K562 (cell line): ENCODE measurements around the gene UBASH3A. TPM values are rescaled to one million over a fixed set of nuclear protein-coding genes. Genes with fewer than 3 reads are reported as not detected.

Source experiments
- ATAC-seq: fragments of 200-7000 bp; cut with Tn5 transposase; 3 replicates; pipeline ENCODE4 v1.9.1; 2020; ENCODE audit warnings: moderate library complexity
- BruUV-seq: library from RNA; stranded (reverse); fragments of 400-500 nt; replicated peaks from 2 replicates; lab custom pipeline; 2021; lab: Mats Ljungman, UMichigan
- CTCF ChIA-PET: fragments of 300-600 bp; formaldehyde crosslinking; extraction: SDS; loops from one replicate; lab custom pipeline; 2021; ENCODE audit warnings: low intra/inter-chr PET ratio; lab: Yijun Ruan, JAX
- POLR2A ChIA-PET: fragments of 300-600, 350-650 bp; sonication (Branson Sonifier 250); formaldehyde crosslinking; extraction: SDS; loops from one replicate; lab custom pipeline; 2021; ENCODE audit warnings: antibody characterized with exemption, inconsistent platforms; lab: Yijun Ruan, JAX
- DNase-seq, 4 experiments: peaks; one replicate each; pipeline versions ENCODE4 v3.0.0 to v3.0.0-alpha.2; 2011 to 2018; ENCODE audit warnings: low spot score in 3 of 4, mixed read lengths in 3 of 4; ENCODE audit errors: extremely low read depth in 1 of 4
- FAIRE-seq: peaks from 2 replicates; lab custom pipeline; 2011; peaks lifted over from hg19 to GRCh38; lab: Jason Lieb, UNC
- H2AFZ ChIP-seq: 2 replicates; pipeline ENCODE4 v1.6.0; 2011; ENCODE audit warnings: low read depth, low read length, control low read depth, inconsistent platforms
- H3K27ac ChIP-seq: fragments of 200-600 bp; 3 replicates; pipeline ENCODE4 v1.8.0; 2011; ENCODE audit warnings: low read depth, mild to moderate bottlenecking, control low read depth, inconsistent platforms, low read length, moderate library complexity, mixed read lengths; ENCODE audit errors: extremely low read depth
- H3K27me3 ChIP-seq, 2 experiments: fragments of 300-600 bp in 1 of 2; 2 replicates in 1 of 2; 3 replicates in 1 of 2; pipeline versions ENCODE4 v1.6.0 to v1.8.0; 2011; ENCODE audit warnings: inconsistent platforms in 2 of 2, low read length in 2 of 2, mild to moderate bottlenecking in 1 of 2, mixed read lengths in 1 of 2, moderate library complexity in 1 of 2; ENCODE audit not compliant: control insufficient read depth in 2 of 2, insufficient read depth in 2 of 2
- H3K36me3 ChIP-seq: fragments of 300-600 bp; 3 replicates; pipeline ENCODE4 v1.8.0; 2011; ENCODE audit warnings: mild to moderate bottlenecking, low read length, inconsistent platforms; ENCODE audit not compliant: control insufficient read depth, insufficient read depth
- H3K4me1 ChIP-seq, 2 experiments: fragments of 200-600 bp in 1 of 2; replicated peaks in 1 of 2; 2 replicates in 1 of 2; 3 replicates in 1 of 2; pipeline versions ENCODE4 v1.5.1 to v1.8.0; 2011; ENCODE audit warnings: inconsistent platforms in 2 of 2, low read length in 2 of 2, mild to moderate bottlenecking in 1 of 2, mixed read lengths in 1 of 2, moderate library complexity in 1 of 2; ENCODE audit not compliant: control insufficient read depth in 2 of 2, insufficient read depth in 2 of 2
- H3K4me2 ChIP-seq: 2 replicates; pipeline ENCODE4 v1.6.1; 2011; ENCODE audit warnings: low read length, control low read depth, inconsistent platforms, mixed read lengths; ENCODE audit not compliant: insufficient read depth
- H3K4me3 ChIP-seq: fragments of 200-600 bp; sonication (generic), shearing (Covaris generic); 2 replicates; pipeline ENCODE4 v1.5.1; 2016; ENCODE audit warnings: control low read depth, inconsistent platforms
- H3K79me2 ChIP-seq: fragments of 200-600 bp; 3 replicates; pipeline ENCODE4 v1.8.0; 2011; ENCODE audit warnings: low read length, inconsistent platforms; ENCODE audit not compliant: control insufficient read depth, insufficient read depth
- H3K9ac ChIP-seq, 2 experiments: 2 replicates each; pipeline versions ENCODE4 v1.6.0 to v1.6.1; 2011; ENCODE audit warnings: low read depth in 2 of 2, low read length in 2 of 2, control low read depth in 1 of 2, inconsistent platforms in 1 of 2, mild to moderate bottlenecking in 1 of 2, mixed read lengths in 1 of 2; ENCODE audit not compliant: insufficient read depth in 1 of 2
- H3K9me1 ChIP-seq: one replicate; pipeline ENCODE4 v1.6.0; 2011; ENCODE audit warnings: inconsistent platforms, mild to moderate bottlenecking, low read length, moderate library complexity; ENCODE audit not compliant: control insufficient read depth, insufficient read depth
- H3K9me3 ChIP-seq: replicated peaks from 2 replicates; pipeline ENCODE4 v1.5.1; 2011; ENCODE audit warnings: low read depth, low read length, inconsistent platforms; ENCODE audit not compliant: control insufficient read depth, insufficient read depth
- H4K20me1 ChIP-seq: replicated peaks from 2 replicates; pipeline ENCODE4 v1.6.1; 2011; ENCODE audit warnings: low read length, inconsistent platforms, mixed read lengths; ENCODE audit not compliant: control insufficient read depth, insufficient read depth
- HNRNPLL ChIP-seq: fragments of 200-400 bp; formaldehyde crosslinking; IDR thresholded peaks from 2 replicates; pipeline ENCODE4 v1.6.1; 2017; ENCODE audit warnings: low read length, low read depth, mild to moderate bottlenecking; ENCODE audit not compliant: poor library complexity, severe bottlenecking
- NR2C2 ChIP-seq, 2 experiments: fragments of 200-800 bp in 1 of 2; sonication (Bioruptor generic) in 1 of 2; sonication (generic) in 1 of 2; formaldehyde crosslinking in 1 of 2; IDR thresholded peaks; 2 replicates each; pipeline versions ENCODE4 v1.6.1 to v1.8.0; 2016 to 2022; ENCODE audit warnings: mild to moderate bottlenecking in 1 of 2, missing compliant biosample characterization in 1 of 2, missing genetic modification characterization in 1 of 2, missing genetic modification reagents in 1 of 2
- SUPT5H ChIP-seq: fragments of 450-650 bp; IDR thresholded peaks from 2 replicates; pipeline ENCODE4 v1.6.1; 2016
- TEAD1 ChIP-seq, 2 experiments: fragments of 450-650 bp in 1 of 2; sonication (generic) in 1 of 2; formaldehyde crosslinking; IDR thresholded peaks; 2 replicates each; pipeline versions ENCODE4 v1.4.0 to v1.8.0; 2020 to 2022; ENCODE audit warnings: mild to moderate bottlenecking in 2 of 2, missing genetic modification reagents in 1 of 2
- ZBTB34 ChIP-seq: fragments of 250-450 bp; sonication (Bioruptor Pico); IDR thresholded peaks from 2 replicates; pipeline ENCODE4 v1.8.0; 2021; ENCODE audit warnings: mild to moderate bottlenecking, moderate library complexity
- WGBS: fragments of 100-300 bp; shearing (Covaris generic); methylation state at CpG from one replicate; pipeline ENCODE4 v1.1.6; 2016; ENCODE audit warnings: low coverage, mixed read lengths; ENCODE audit not compliant: insufficient coverage; ENCODE audit errors: missing lambda C conversion rate; 5-methylcytosine and 5-hydroxymethylcytosine counted together
- in situ Hi-C: fragments of 300-500 bp; cut with MboI; formaldehyde crosslinking; loops from 4 replicates; pipeline ENCODE4 v1.15.0; 2018; ENCODE audit warnings: inconsistent platforms, mixed read lengths
- intact Hi-C: fragments of 100-400 bp; cut with micrococcal nuclease; formaldehyde crosslinking; loops from 2 replicates; pipeline ENCODE4 v1.14.2; 2022
- polyA plus RNA-seq, 8 experiments: library from polyadenylated mRNA; depleted of rRNA in 4 of 8; stranded (reverse) in 5 of 8; unstranded in 3 of 8; fragments of >200 nt; fragmentation: Nextera tagmentation in 2 of 8; fragmentation: Illumina TruSeq in 1 of 8; extraction: Ambion mirVana in 2 of 8; extraction: Trizol in 1 of 8; gene quantifications; 2 replicates each; pipeline versions ENCODE4 v1.2.1 to v1.2.3, GENCODE V29; 2011 to 2014; ENCODE audit warnings: inconsistent platforms in 1 of 8, missing spikeins in 1 of 8
- total RNA-seq, 7 experiments: library from RNA; depleted of rRNA in 6 of 7; stranded (reverse); fragments of >200 nt in 6 of 7; fragmentation: Illumina TruSeq in 2 of 7; extraction: Trizol in 2 of 7; gene quantifications; 2 replicates each; pipeline versions ENCODE4 v1.2.1 to v1.2.3, GENCODE V29; 2011 to 2021; ENCODE audit warnings: low replicate concordance in 1 of 7

The UBASH3A gene
- total and polyA plus RNA-seq, 9 of the 15 experiments (the other 6 are each of a cell fraction or from before 2014, with no cell fraction given): 0.23 to 1.8 (median 1.1) TPM

- Histone ChIP-seq H3K4me2 (no peak overlapping the region), H3K79me2 (no peaks in the 10 kb centered on the region), H3K4me1 (peaks cover 8 to 16% of the 10 kb centered on the region in 2 experiments; a peak in 3 of 5 replicates)
- CTCF ChIA-PET: no interaction called here
- no peak for DNase-seq
- TF ChIP-seq ZBTB34 (CRISPR knock-in tag) (no peak), NR2C2 (CRISPR knock-in tag; IDR thresholded peaks at IDR 0.05) (no peak), NR2C2 (tag; IDR thresholded peaks at IDR 0.05) (no peak), TEAD1 (CRISPR knock-in tag; IDR thresholded peaks at IDR 0.05) (no peak), SUPT5H (no peak), HNRNPLL (no peak)
- TF ChIP-seq, all 486 proteins: peak for 0
- intact Hi-C loops (no loop called here), in situ Hi-C loops (no loop called here)
- ATAC-seq: no peak
- BruUV-seq: no TSS peak
- POLR2A ChIA-PET: interaction anchor here (0.8 kb wide), 1 partner anchor 23 kb away, joined by 3 read pairs; no protein-coding TSS in a partner anchor
- Histone ChIP-seq H3K9ac (no peak overlapping the region), H3K27me3 (peaks cover 0 to 7% of the 10 kb centered on the region in 2 experiments; a peak in 3 of 5 replicates), H3K36me3 (no peaks in the 10 kb centered on the region), H4K20me1 (no peaks in the 10 kb centered on the region), H2AFZ (no peak overlapping the region), H3K27ac (no peak overlapping the region), H3K4me3 (no peak overlapping the region), H3K9me3 (no peaks in the 10 kb centered on the region), H3K9me1 (no peaks in the 10 kb centered on the region)
- FAIRE-seq: no peak
- WGBS: 65% methylated on average over 11 of the region's 11 CpGs
These were observed 8.4 kb upstream of the UBASH3A start for GRCh38 chr21:42395302-42395701.
